Measurements from ENCODE around the gene PXDN. TPM values are rescaled to one million over a fixed set of nuclear protein-coding genes. Genes with fewer than 3 reads are reported as not detected.

The PXDN gene
- total and polyA plus RNA-seq, 10 of the 15 experiments (the other 5 are each of a cell fraction or from before 2014, with no cell fraction given) = 0.12 to 0.69 (median 0.23) TPM; not detected in 5

DNA sequence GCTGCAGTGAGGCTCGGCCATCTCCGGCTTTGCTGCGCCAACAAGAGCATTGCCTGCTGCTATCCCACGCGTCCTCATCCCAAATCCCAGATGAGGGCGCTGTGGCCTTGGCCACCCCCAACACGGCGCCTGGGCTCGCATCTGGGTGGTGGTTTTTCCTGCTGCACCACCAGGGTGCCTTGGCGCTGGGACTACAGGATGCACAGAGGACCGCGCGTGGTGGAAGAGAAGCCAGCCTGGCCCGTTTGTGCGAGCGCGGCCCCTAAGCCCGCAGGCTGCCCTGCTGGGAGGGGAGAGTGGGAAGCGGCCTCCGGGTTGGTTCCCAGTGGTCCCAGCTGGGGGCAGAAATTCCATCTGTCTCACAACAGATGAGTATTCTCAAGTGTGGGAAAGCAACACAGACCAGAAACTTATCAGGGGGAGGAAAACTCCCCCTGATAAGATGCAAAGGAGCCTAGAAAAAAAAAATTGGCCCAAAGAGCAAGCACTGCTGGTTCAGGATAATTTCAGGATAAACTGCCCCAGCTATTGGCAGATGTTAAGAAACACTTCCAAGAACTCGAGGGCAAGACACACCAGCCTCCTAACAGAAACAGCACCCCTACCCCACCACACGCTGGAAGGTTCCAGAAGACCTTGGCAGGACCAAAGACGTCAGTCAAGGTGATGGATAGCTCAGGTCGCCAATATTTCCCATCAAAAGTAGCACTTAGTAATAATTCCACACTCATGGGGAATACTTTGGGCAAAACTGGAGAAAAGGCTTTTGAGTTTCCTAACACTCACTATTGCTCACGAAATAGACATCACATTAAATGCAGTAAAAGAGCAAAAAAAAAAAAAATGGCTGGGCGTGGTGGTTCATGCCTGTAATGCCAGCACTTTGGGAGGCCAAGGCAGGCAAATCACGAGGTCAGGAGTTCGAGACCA lies 152.1 kb downstream of the PXDN start:
- Histone ChIP-seq H3K27me3 (replicated peaks in 1 of 2; ENCODE audit: control insufficient read depth in 2 of 2, insufficient read depth in 2 of 2, low read length in 1 of 2) (no peaks in the 10 kb centered on the region), H2AFZ (ENCODE audit: control insufficient read depth, low read depth, low read length) (no peak overlapping the region), H3K9ac (ENCODE audit: control insufficient read depth, insufficient read depth, low read length) (no peak overlapping the region), H4K20me1 (ENCODE audit: control insufficient read depth, insufficient read depth) (no peaks in the 10 kb centered on the region), H3K4me3 (no peak overlapping the region), H3K4me1 (ENCODE audit: control insufficient read depth, insufficient read depth, low read length) (no peaks in the 10 kb centered on the region), H3K36me3 (ENCODE audit: control insufficient read depth in 2 of 2, insufficient read depth in 2 of 2, low read length in 1 of 2) (no peaks in the 10 kb centered on the region), H3K27ac (ENCODE audit: control insufficient read depth, insufficient read depth) (no peak overlapping the region), H3K9me3 (replicated peaks; ENCODE audit: control insufficient read depth, insufficient read depth, low read length) (no peaks in the 10 kb centered on the region; the same call in 2 of the 3 replicates), H3K4me2 (ENCODE audit: control insufficient read depth, insufficient read depth) (no peak overlapping the region), H3K79me2 (ENCODE audit: control insufficient read depth, insufficient read depth, low read length) (no peaks in the 10 kb centered on the region)
- FAIRE-seq = no peak
- no peak for ATAC-seq
- WGBS (ENCODE audit: insufficient coverage, insufficient replicate concordance, low lambda C conversion rate, missing lambda C conversion rate) = 41% methylated on average over 27 of the region's 28 CpGs
- ChIA-PET RAD21 (ENCODE audit: unreplicated experiment) (no interaction called here), CTCF (interaction anchor here (1.1 kb wide), 1 partner anchor 226 kb away, joined by 3 read pairs; no protein-coding TSS in a partner anchor), SMC1A (ENCODE audit: uncharacterized antibody, unreplicated experiment) (no interaction called here), POLR2A (no interaction called here)
- no peak for DNase-seq (ENCODE audit: low read depth, low spot score)
- in situ Hi-C loops (cut with MboI) = no loop called here
- BruUV-seq (replicated peaks) = no TSS peak
- intact Hi-C loops (cut with micrococcal nuclease; ENCODE audit: unreplicated experiment) = no loop called here
- TF ChIP-seq MEF2B (IDR thresholded peaks at IDR 0.05; ENCODE audit: partially characterized antibody, poor library complexity, severe bottlenecking) = no peak
- TF ChIP-seq CBX3 (IDR thresholded peaks at IDR 0.05; ENCODE audit: borderline replicate concordance, low read depth) = no peak

DNA sequence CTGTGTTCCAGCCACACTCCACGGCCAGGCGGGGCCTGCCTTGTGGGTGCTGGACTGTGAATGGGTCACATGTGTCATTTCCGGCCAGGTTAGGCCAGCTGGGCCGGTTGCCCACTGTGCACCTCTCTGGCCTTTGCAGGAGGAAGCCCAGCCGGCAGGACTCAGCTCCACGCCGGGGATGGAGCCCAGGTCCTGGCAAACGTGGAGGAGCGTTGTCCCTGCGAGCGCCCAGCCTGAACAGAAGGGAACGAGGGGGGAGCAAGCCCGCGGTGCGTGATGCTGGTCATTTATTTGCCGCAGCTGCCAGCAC lies 152.9 kb downstream of the PXDN start:
- H3K4me1 ChIP-seq (ENCODE audit: control insufficient read depth, insufficient read depth, low read length) = no peaks in the 10 kb centered on the region
- no peaks in the 10 kb centered on the region for H4K20me1 ChIP-seq (ENCODE audit: control insufficient read depth, insufficient read depth)
- CTCF ChIA-PET = no interaction called here
- H3K27ac ChIP-seq (ENCODE audit: control insufficient read depth, insufficient read depth) = no peak overlapping the region
- no peak overlapping the region for H2AFZ ChIP-seq (ENCODE audit: control insufficient read depth, low read depth, low read length)
- no peak overlapping the region for H3K9ac ChIP-seq (ENCODE audit: control insufficient read depth, insufficient read depth, low read length)
- intact Hi-C loops (cut with micrococcal nuclease; ENCODE audit: unreplicated experiment) = no loop called here
- H3K27me3 ChIP-seq (replicated peaks in 1 of 2; ENCODE audit: control insufficient read depth in 2 of 2, insufficient read depth in 2 of 2, low read length in 1 of 2) = no peaks in the 10 kb centered on the region
- WGBS (ENCODE audit: insufficient coverage, insufficient replicate concordance, low lambda C conversion rate, missing lambda C conversion rate) = 70% methylated on average over 16 of the region's 16 CpGs
- no peaks in the 10 kb centered on the region for H3K79me2 ChIP-seq (ENCODE audit: control insufficient read depth, insufficient read depth, low read length)
- no peak for FAIRE-seq
- TF ChIP-seq BRCA1 (IDR thresholded peaks at IDR 0.05; ENCODE audit: low read depth, low read length) (no peak), POLR2AphosphoS2 (IDR thresholded peaks at IDR 0.05; ENCODE audit: low read depth, low read length) (no peak), TCF7 (IDR thresholded peaks at IDR 0.05; ENCODE audit: borderline replicate concordance) (no peak), BACH1 (IDR thresholded peaks at IDR 0.05; ENCODE audit: borderline replicate concordance) (no peak), NBN (IDR thresholded peaks at IDR 0.05) (no peak), CBX3 (IDR thresholded peaks at IDR 0.05; ENCODE audit: borderline replicate concordance, low read depth) (no peak), IKZF1 (conservative IDR thresholded peaks at IDR 0.05) (no peak), FOS (IDR thresholded peaks at IDR 0.05; ENCODE audit: borderline replicate concordance, extremely low read depth, insufficient read length) (no peak), CREM (IDR thresholded peaks at IDR 0.05; ENCODE audit: low read depth) (no peak), TARDBP (IDR thresholded peaks at IDR 0.05; ENCODE audit: borderline replicate concordance) (no peak), MYB (IDR thresholded peaks at IDR 0.05; ENCODE audit: borderline replicate concordance, low read depth, low read length) (no peak), EP300 (IDR thresholded peaks at IDR 0.05; ENCODE audit: borderline replicate concordance in 1 of 2, control insufficient read depth in 1 of 2, low read depth in 2 of 2, low read length in 2 of 2) (no peak), RELA (IDR thresholded peaks at IDR 0.05; ENCODE audit: borderline replicate concordance, partially characterized antibody) (no peak)
- RAD21 ChIA-PET (ENCODE audit: unreplicated experiment) = no interaction called here
- no peak overlapping the region for H3K4me3 ChIP-seq
- in situ Hi-C loops (cut with MboI) = no loop called here
- no peaks in the 10 kb centered on the region; the same call in 2 of the 3 replicates for H3K9me3 ChIP-seq (replicated peaks; ENCODE audit: control insufficient read depth, insufficient read depth, low read length)
- DNase-seq (ENCODE audit: low read depth, low spot score) = no peak
- SMC1A ChIA-PET (ENCODE audit: uncharacterized antibody, unreplicated experiment) = no interaction called here
- BruUV-seq (replicated peaks) = no TSS peak
- ATAC-seq = no peak
- H3K36me3 ChIP-seq (ENCODE audit: control insufficient read depth in 2 of 2, insufficient read depth in 2 of 2, low read length in 1 of 2) = no peaks in the 10 kb centered on the region
- no peak overlapping the region for H3K4me2 ChIP-seq (ENCODE audit: control insufficient read depth, insufficient read depth)
- POLR2A ChIA-PET = no interaction called here

Data from GM12878 (cell line).